HG03521 (cell line): Measurements from ENCODE around the gene PKIB.
A peak's percentile ranks its signal among the peaks of the same experiment; 100 is the strongest.
"Not testable (repeated sequence)": the region's sequence is repeated elsewhere in the genome, so short reads cannot be mapped to it uniquely, and the experiment has no call there.

ENCODE experiments used
- ATAC-seq: cut with Tn5 transposase; IDR thresholded peaks from one replicate; pipeline ENCODE4 v1.9.1; 2021; ENCODE audit warnings: mild to moderate bottlenecking, moderate library complexity; ENCODE audit not compliant: unreplicated experiment

Gene PKIB, protein sequence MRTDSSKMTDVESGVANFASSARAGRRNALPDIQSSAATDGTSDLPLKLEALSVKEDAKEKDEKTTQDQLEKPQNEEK

DNA sequence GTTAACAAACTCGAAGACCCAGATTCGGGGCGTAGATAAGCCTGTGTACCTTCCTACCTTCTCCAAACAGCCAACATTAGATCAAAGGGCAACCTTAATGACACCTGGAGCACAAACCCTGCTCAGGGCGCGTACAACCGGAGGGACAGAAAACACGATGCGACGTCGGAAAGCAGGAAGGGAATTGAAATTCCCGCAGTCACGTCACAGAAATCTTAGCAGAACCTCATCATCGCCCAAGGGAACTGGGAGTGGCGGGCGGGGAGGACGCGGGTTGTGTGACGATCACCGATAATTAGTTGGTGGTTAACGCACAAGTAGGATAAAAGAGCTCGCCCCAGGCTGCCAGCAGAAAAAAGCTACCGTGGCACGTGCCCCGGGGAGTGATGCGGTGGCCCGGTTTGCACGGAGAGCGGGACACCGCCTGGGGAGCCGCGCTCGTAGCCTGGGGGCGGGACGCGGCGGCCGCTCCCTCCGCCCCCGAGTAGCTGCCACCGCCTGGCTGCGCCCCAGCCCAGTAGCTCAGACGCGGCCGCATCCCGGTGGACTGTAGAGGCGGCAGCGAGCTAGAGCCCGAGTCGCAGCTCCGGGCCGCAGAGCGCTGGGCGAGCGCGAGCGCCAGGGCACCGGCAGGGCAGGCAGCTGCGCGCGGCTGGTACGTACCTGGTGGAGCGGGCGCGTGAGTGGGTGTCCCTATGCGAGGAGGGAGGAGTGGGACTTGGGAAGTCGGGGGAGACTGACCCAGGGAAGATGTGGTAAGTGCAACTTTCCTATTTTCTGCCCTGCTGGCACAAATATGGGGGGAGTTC is at the start of gene PKIB:
TSS of gene PKIB (plus strand) at position 525 of the 809 bp plus-strand sequence. CDS start 107,390 bp downstream, outside the sequence.
- peak; percentile 95 for ATAC-seq

DNA sequence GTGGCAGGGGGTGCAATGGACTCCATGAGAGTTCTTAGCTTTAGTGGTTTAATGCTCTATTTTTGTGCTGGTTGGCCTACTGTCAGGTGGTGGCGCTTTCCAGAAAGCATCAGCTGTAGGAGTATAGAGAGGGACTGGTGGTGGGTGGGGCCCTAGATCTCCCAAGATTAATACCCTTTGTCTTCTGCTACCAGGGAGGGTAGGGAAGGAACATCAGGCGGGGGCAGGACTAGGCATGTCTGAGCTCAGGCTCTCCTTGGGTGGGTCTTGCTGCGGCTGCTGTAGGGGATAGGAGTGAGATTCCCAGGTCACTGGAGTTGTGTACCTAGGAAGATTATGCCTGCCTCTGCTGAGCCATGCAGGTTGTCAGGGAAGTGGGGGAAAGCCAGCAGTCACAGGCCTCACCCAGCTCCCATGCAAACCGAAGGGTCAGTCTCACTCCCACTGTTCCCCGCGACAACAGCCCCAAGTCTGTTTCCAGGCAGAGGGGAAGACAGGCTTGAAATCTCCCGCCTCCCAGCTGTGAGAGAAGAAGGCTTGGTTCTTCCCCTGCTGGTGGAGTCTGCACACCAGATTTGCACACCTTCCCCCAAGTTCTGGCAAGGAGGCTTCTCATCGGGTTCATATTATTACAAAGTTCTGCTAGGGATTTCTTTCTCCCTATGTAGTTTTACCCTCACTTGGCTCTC is 46.7 kb upstream of the PKIB start:
- ATAC-seq, result no peak

DNA sequence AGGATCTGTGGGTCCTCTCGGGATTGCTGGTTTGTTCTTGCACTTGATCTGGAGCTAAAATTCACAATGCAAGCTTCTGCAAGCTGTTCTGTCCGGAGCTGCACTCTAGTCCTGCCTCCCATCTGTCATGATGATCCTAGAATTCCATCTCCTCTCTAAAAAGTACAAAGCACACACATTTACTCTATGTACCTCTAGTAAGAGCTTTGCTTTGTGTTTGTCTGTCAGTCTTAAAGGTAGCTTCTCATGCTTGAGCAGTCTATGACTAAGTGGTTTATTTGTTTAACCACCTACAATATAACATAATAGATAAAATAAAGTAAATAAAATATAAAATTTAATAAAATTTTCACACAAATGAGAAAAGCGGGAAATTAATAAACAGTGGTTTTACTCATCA is 46.0 kb upstream of the PKIB start:
- ATAC-seq, result no peak

GRCh38 chr6:122565708-122566107 is 44.5 kb upstream of the PKIB start:
- no peak for ATAC-seq

GRCh38 chr6:122567034-122567433 is 43.2 kb upstream of the PKIB start:
- ATAC-seq, result no peak

DNA sequence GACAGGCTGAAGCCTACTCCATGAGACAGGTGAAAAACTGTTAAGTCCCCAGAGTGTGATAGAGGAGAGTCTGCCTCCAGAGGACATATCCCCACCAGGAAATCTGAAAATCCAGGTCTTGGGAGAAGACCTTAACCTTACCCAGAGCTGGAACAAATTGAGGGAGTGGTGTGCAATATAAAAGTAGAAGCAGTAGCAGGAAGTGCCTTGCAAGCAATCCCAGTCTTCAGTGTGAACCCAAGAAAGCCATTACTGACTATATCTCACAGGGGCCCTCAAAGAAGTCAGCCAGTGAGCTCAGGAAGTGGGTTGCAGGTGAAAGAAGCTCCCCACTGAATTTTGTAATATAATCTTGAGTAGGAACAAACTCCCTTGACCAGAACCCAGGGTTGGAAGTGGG is 41.9 kb upstream of the PKIB start:
- no peak for ATAC-seq

DNA sequence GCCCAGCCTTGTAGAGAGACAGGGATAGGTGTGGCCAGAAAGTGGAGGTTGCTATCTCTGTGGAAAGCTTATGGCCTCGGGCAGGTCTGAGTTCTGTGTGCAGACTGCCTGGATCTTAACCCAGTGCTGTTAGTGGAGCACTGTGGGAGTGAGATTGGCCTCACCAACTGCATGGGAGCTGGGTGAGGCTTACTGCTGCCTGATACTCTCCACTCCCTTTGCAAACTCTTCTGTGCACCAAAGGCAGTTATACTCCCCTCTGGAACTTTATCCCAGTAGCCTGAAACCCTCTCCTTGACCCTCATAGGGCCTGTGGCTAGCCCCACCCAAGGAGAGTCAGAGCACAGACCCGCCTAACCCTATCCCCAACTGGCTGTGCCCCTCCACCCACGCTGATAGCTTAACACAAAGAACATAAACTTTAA is 41.4 kb upstream of the PKIB start:
- ATAC-seq, result no peak

DNA sequence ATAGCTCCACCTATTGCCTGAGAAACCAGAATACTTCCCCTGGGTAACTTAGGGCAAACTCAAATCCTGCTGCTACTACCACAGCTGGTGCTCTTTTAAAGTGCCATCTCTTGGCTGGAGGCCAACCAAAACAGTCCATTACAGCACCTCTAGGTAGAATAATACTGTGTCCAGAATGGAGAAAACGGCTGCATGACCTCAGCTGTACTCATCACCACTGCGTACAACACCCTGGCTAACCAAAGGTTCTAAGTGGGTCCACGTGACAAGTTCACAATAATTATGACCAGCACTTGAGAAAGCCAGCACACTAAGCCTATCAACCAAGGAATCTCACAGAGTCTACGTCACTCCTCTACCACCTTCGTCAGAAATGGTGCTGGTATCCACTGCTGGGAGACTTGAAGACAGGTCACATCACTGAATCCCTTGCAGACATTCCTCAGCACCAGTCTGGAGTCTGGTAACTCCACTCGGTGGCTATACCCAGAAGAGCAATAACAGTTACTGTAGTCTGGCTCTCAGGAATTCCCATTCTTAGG is 40.9 kb upstream of the PKIB start:
- no peak for ATAC-seq

GRCh38 chr6:122571888-122572287 is 38.3 kb upstream of the PKIB start:
- ATAC-seq, result no peak

DNA sequence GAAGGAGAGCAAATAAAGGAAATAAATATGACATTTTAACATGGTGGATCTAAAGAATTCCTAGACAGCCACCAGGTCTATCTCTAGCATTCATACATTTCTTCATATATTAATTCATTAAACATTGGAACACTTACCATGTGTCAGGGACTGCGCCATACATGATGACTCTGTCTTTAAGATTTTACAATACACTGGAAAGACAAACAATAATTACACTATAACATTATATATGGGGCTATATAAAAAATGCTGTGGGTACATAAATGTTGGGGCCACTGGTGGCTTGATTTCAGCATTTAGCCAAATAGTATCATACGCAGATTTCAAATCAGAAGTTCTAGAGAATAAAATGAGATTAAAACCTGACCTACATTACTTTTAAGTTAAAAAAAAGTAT is 33.3 kb upstream of the PKIB start:
- ATAC-seq, result no peak

DNA sequence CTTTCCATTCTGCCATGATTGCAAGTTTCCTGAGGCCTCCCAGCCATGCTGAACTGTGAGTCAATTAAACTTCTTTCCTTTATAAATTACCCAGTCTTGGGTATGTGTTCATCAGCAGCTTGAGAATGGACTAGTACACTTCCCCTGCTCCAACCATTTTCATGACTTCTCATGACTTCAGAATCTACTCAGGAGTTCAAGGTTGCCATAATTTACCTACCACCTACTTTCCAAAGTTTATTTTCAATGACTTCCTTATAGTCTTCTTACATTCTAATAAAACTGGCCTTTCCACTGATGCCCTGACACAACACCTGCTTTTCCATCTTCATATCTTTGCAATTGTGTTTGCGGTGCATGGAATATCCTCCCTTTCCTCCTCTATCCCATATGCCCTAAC is 31.2 kb upstream of the PKIB start:
- no peak for ATAC-seq

- ATAC-seq, result no peak
Observed at GRCh38 chr6:122580737-122581136, 29.5 kb upstream of the PKIB start.

- ATAC-seq, result no peak
Observed at GRCh38 chr6:122589115-122589514, 21.1 kb upstream of the PKIB start.

GRCh38 chr6:122598295-122598694 is 11.9 kb upstream of the PKIB start:
- not testable (repeated sequence) for ATAC-seq

- ATAC-seq, result no peak
Observed at GRCh38 chr6:122604676-122605075, 5.5 kb upstream of the PKIB start.

DNA sequence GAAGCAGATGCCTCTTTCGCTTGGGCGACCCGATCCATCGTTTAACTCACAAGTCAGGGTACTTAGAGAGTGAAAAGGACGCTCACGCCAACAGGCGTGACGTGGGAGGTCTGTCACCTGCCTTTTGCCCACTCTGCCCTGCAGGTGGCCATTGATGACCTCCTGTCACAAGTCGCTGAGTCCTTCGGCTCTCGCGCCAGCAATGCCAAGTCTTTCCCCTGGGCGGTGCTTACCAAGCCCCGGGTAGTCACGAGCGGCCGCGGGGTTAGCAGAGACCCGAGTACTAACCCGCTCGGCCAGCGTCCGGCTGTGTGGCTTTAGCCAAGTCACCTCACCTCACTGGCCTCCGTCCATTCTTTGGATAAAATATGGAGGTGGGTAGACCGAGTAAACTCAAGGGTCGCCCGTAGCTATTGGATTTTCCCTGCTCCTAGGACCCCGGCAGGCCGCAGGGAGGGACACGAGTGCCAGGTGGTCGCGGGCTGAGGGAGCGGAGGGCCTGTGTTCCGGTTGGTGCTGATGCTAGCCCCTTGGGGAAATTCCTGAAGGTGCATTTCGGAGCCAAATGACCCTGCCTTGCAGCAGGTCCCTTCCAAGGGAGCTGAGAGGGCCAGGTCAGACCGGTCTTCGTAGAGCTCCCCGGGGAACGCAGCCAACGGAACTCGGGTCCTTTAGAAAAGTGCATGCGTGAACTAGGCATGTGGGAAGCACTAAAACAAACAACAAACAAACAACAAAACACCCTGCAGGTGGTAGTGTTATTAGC is 668 bp downstream of the PKIB start:
- peak; percentile 40 for ATAC-seq

DNA sequence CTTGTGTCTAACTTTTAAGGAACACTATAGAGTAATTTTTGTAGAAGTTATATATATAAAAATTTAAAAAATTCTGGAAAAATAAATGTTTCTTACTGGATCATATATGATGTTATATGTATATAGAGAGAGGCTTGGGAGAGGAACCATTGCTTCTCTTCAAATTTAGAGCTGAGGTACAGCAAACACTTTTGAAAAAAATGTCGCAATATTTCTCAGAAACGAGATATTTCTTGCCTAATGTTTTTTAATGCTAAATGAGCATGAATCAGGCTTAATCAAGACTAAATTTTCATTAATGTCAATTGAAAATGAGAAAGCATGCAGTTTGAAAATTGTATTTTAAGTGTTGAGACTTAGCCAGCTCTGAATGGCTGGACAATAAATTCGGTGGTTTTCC is 2.6 kb downstream of the PKIB start:
- ATAC-seq, result no peak

GRCh38 chr6:122614303-122614702 is 4.1 kb downstream of the PKIB start:
- ATAC-seq, result no peak

- no peak for ATAC-seq
Observed at GRCh38 chr6:122615409-122615808, 5.2 kb downstream of the PKIB start.

DNA sequence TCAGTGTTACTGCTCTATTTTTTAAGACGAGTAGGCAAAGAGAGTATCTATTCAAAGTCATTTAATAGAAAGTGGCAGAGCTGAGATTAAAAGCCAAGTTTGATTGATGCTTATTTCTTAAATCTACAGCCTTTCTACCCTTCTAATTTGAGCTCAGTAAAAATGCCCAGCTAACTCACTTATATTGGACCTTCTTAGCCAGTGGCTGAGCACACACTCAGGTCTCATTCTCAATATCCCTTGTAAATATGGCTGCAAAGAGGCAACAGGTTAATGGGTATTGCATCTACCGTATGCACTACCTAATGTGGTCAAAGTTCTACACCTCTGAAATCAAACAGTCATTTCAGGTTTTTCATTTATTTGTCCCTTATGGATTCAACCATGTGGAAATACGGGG is 6.7 kb downstream of the PKIB start:
- ATAC-seq, result no peak

DNA sequence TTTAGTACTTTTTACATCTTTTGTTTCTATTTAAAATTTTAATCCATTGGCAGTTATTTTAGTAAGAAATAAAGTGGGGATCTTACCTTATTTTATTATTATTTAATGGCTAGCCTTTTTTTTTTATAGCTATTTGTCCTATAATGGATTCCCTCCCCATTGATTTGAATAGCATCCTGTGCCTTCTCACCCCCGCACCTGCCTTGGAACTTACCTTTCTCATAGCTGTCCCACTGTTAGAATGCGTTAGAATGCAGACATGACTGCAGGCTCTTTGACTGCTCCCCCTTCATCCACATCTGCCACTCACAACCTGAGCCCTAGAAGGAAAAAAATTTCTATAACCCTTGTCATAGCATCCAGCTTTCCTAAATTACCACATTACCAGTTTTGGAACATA is 9.1 kb downstream of the PKIB start:
- ATAC-seq, result no peak
